ENCODE results near the gene SHE.
"Not testable (repeated sequence)": the region's sequence is repeated elsewhere in the genome, so short reads cannot be mapped to it uniquely, and the experiment has no call there.

SHE gene

GRCh38 chr1:154533952-154534844, 32.0 kb upstream of the SHE start:
- no peak overlapping the region for H3K9ac ChIP-seq (ENCODE audit: low read length)
- no peaks in the 10 kb centered on the region for H3K4me1 ChIP-seq (ENCODE audit: control insufficient read depth, insufficient read depth, low read length)
- no peak overlapping the region for H3K4me3 ChIP-seq (ENCODE audit: low read length)
- H3K9me3 ChIP-seq (ENCODE audit: control insufficient read depth, low read length), result no peaks in the 10 kb centered on the region
- H3K27me3 ChIP-seq (ENCODE audit: control insufficient read depth, insufficient read depth, low read length), result no peaks in the 10 kb centered on the region
- no peaks in the 10 kb centered on the region for H3K36me3 ChIP-seq (ENCODE audit: control insufficient read depth, insufficient read depth, low read length)

GRCh38 chr1:154531950-154532349, 29.7 kb upstream of the SHE start:
- H3K9ac ChIP-seq (ENCODE audit: low read length); H3K27me3 ChIP-seq (ENCODE audit: control insufficient read depth, insufficient read depth, low read length); H3K36me3 ChIP-seq (ENCODE audit: control insufficient read depth, insufficient read depth, low read length); H3K4me3 ChIP-seq (ENCODE audit: low read length); H3K4me1 ChIP-seq (ENCODE audit: control insufficient read depth, insufficient read depth, low read length); H3K9me3 ChIP-seq (ENCODE audit: control insufficient read depth, low read length): not testable (repeated sequence)

DNA sequence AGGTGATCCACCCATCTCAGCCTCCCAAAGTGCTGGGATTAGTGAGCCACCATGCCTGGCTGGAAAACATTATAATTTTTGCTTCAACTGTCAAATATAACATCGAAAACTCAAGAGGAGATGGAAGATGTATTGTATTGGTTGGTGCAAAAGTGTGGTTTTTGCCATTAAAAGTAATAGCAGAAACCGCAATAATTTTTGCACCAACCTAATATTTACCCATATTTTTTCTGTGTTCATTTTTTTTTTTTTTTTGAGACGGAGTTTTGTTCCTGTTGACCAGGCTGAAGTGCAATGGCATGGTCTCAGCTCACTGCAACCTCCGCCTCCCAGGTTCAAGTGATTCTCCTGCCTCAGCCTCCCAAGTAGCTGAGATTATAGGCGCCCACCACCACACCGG, 27.1 kb upstream of the SHE start:
- no peaks in the 10 kb centered on the region for H3K27me3 ChIP-seq (ENCODE audit: control insufficient read depth, insufficient read depth, low read length)
- H3K4me3 ChIP-seq (ENCODE audit: low read length), result no peak overlapping the region
- no peaks in the 10 kb centered on the region for H3K4me1 ChIP-seq (ENCODE audit: control insufficient read depth, insufficient read depth, low read length)
- no peaks in the 10 kb centered on the region for H3K36me3 ChIP-seq (ENCODE audit: control insufficient read depth, insufficient read depth, low read length)
- H3K9ac ChIP-seq (ENCODE audit: low read length), result no peak overlapping the region
- H3K9me3 ChIP-seq (ENCODE audit: control insufficient read depth, low read length), result no peaks in the 10 kb centered on the region

GRCh38 chr1:154527192-154527591, 25.0 kb upstream of the SHE start:
- Histone ChIP-seq H3K9ac (ENCODE audit: low read length) (no peak overlapping the region), H3K4me1 (ENCODE audit: control insufficient read depth, insufficient read depth, low read length) (no peaks in the 10 kb centered on the region), H3K9me3 (ENCODE audit: control insufficient read depth, low read length) (no peaks in the 10 kb centered on the region), H3K27me3 (ENCODE audit: control insufficient read depth, insufficient read depth, low read length) (no peaks in the 10 kb centered on the region), H3K36me3 (ENCODE audit: control insufficient read depth, insufficient read depth, low read length) (no peaks in the 10 kb centered on the region), H3K4me3 (ENCODE audit: low read length) (no peak overlapping the region)

GRCh38 chr1:154524881-154525280, 22.7 kb upstream of the SHE start:
- Histone ChIP-seq H3K27me3 (ENCODE audit: control insufficient read depth, insufficient read depth, low read length) (no peaks in the 10 kb centered on the region), H3K9me3 (ENCODE audit: control insufficient read depth, low read length) (no peaks in the 10 kb centered on the region), H3K4me3 (ENCODE audit: low read length) (no peak overlapping the region), H3K4me1 (ENCODE audit: control insufficient read depth, insufficient read depth, low read length) (no peaks in the 10 kb centered on the region), H3K36me3 (ENCODE audit: control insufficient read depth, insufficient read depth, low read length) (no peaks in the 10 kb centered on the region), H3K9ac (ENCODE audit: low read length) (no peak overlapping the region)

GRCh38 chr1:154521695-154522094, 19.5 kb upstream of the SHE start:
- Histone ChIP-seq H3K9ac (ENCODE audit: low read length) (no peak overlapping the region), H3K4me1 (ENCODE audit: control insufficient read depth, insufficient read depth, low read length) (no peaks in the 10 kb centered on the region), H3K4me3 (ENCODE audit: low read length) (no peak overlapping the region), H3K36me3 (ENCODE audit: control insufficient read depth, insufficient read depth, low read length) (no peaks in the 10 kb centered on the region), H3K27me3 (ENCODE audit: control insufficient read depth, insufficient read depth, low read length) (no peaks in the 10 kb centered on the region), H3K9me3 (ENCODE audit: control insufficient read depth, low read length) (no peaks in the 10 kb centered on the region)

DNA sequence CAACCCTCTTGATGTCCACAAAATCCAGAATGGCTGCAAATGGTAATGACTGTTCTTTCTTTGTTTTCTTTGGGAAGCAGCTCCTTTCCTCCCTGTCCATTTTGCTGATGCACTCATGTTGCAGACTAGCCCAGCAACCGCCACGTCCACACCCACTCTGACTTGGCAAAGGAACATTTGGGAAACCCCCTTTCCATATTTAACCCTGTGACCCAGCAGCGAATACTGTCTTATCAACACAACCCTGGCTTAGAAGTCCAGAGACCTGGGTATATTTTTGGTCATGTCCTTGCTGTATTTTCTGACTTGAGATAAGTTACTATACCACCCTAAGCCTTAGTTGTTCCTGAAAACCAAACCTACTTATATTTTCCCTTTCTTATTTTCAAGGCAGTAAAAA, 18.1 kb upstream of the SHE start:
- H3K9ac ChIP-seq (ENCODE audit: low read length), result no peak overlapping the region
- H3K27me3 ChIP-seq (ENCODE audit: control insufficient read depth, insufficient read depth, low read length), result no peaks in the 10 kb centered on the region
- no peaks in the 10 kb centered on the region for H3K9me3 ChIP-seq (ENCODE audit: control insufficient read depth, low read length)
- no peaks in the 10 kb centered on the region for H3K36me3 ChIP-seq (ENCODE audit: control insufficient read depth, insufficient read depth, low read length)
- no peak overlapping the region for H3K4me3 ChIP-seq (ENCODE audit: low read length)
- no peaks in the 10 kb centered on the region for H3K4me1 ChIP-seq (ENCODE audit: control insufficient read depth, insufficient read depth, low read length)

DNA sequence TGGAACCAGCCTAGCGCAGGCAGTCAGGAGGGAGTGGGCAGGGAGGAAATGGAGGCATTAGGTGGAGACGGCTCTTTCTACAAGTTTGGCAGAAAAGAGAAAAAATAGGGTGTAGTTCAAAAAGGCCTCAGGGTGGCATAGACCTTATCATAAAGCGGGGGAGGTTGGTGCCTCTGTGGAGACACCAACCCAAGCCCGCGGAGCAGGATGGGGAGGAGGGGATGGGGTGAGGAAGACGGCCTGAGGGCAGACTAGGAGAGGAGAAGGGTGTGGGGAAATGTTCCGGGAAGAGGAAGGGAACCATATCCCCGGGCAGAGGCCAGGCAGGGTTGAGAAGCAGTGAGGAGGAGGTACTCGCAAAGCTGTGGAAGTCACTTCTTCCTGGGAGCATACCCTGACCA, 17.4 kb upstream of the SHE start:
- Histone ChIP-seq H3K9me3 (ENCODE audit: control insufficient read depth, low read length) (no peaks in the 10 kb centered on the region), H3K4me3 (ENCODE audit: low read length) (no peak overlapping the region), H3K36me3 (ENCODE audit: control insufficient read depth, insufficient read depth, low read length) (no peaks in the 10 kb centered on the region), H3K4me1 (ENCODE audit: control insufficient read depth, insufficient read depth, low read length) (no peaks in the 10 kb centered on the region), H3K9ac (ENCODE audit: low read length) (no peak overlapping the region), H3K27me3 (ENCODE audit: control insufficient read depth, insufficient read depth, low read length) (no peaks in the 10 kb centered on the region)

DNA sequence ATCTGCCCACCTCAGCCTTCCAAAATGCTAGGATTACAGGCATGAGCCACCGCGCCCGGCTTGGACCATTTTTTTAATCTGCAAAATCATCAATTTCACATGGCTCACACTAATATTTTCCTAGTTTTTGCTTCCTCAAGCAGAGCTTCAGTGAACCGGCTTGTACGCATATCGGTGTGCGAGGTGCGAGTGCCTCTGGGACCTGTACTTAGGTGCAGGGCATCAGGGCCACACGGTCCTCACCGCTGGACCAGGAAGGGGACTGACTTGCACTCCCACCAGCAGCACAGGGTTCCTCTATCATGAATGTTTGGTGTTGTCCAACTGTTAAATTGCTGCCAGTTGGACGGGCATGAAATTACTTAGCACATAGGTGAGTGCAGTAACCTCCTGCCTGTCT, 15.4 kb upstream of the SHE start:
- H3K36me3 ChIP-seq (ENCODE audit: control insufficient read depth, insufficient read depth, low read length), result no peaks in the 10 kb centered on the region
- no peak overlapping the region for H3K4me3 ChIP-seq (ENCODE audit: low read length)
- no peaks in the 10 kb centered on the region for H3K9me3 ChIP-seq (ENCODE audit: control insufficient read depth, low read length)
- H3K27me3 ChIP-seq (ENCODE audit: control insufficient read depth, insufficient read depth, low read length), result no peaks in the 10 kb centered on the region
- H3K9ac ChIP-seq (ENCODE audit: low read length), result no peak overlapping the region
- no peaks in the 10 kb centered on the region for H3K4me1 ChIP-seq (ENCODE audit: control insufficient read depth, insufficient read depth, low read length)

- Histone ChIP-seq H3K36me3 (ENCODE audit: control insufficient read depth, insufficient read depth, low read length) (no peaks in the 10 kb centered on the region), H3K9me3 (ENCODE audit: control insufficient read depth, low read length) (no peaks in the 10 kb centered on the region), H3K27me3 (ENCODE audit: control insufficient read depth, insufficient read depth, low read length) (no peaks in the 10 kb centered on the region), H3K4me1 (ENCODE audit: control insufficient read depth, insufficient read depth, low read length) (no peaks in the 10 kb centered on the region), H3K9ac (ENCODE audit: low read length) (no peak overlapping the region), H3K4me3 (ENCODE audit: low read length) (no peak overlapping the region)
Observed at GRCh38 chr1:154514066-154514553, 11.9 kb upstream of the SHE start.

DNA sequence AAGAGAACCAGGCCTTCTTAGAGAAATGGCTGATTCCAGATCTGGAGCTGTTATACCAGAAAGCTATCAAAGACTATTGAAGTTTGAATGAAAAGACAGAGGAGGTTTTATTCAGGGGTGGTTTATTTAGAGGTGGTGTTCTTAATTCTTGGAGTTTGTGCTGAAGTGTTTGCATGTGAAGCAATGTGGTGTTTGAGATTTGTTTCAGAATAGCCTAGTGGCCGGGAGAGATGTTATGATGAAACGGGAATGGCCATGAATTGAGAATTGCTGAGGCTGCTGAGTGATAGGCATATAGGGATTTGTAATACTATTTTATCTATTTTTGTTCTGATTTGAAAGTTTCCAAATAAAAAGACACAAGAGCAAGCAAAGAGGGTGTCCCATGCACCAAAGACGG, 10.5 kb upstream of the SHE start:
- H3K9me3 ChIP-seq (ENCODE audit: control insufficient read depth, low read length), result no peaks in the 10 kb centered on the region
- no peaks in the 10 kb centered on the region for H3K27me3 ChIP-seq (ENCODE audit: control insufficient read depth, insufficient read depth, low read length)
- no peaks in the 10 kb centered on the region for H3K36me3 ChIP-seq (ENCODE audit: control insufficient read depth, insufficient read depth, low read length)
- H3K4me1 ChIP-seq (ENCODE audit: control insufficient read depth, insufficient read depth, low read length), result no peaks in the 10 kb centered on the region
- no peak overlapping the region for H3K9ac ChIP-seq (ENCODE audit: low read length)
- H3K4me3 ChIP-seq (ENCODE audit: low read length), result no peak overlapping the region

- no peak overlapping the region for H3K4me3 ChIP-seq (ENCODE audit: low read length)
- H3K9ac ChIP-seq (ENCODE audit: low read length), result no peak overlapping the region
- no peaks in the 10 kb centered on the region for H3K36me3 ChIP-seq (ENCODE audit: control insufficient read depth, insufficient read depth, low read length)
- H3K4me1 ChIP-seq (ENCODE audit: control insufficient read depth, insufficient read depth, low read length), result peaks cover 5% of the 10 kb centered on the region
- no peaks in the 10 kb centered on the region for H3K9me3 ChIP-seq (ENCODE audit: control insufficient read depth, low read length)
- H3K27me3 ChIP-seq (ENCODE audit: control insufficient read depth, insufficient read depth, low read length), result peaks cover 52% of the 10 kb centered on the region
Observed at GRCh38 chr1:154503898-154504297, 1.7 kb upstream of the SHE start.

Measured in mucosa of stomach (tissue), 1 donor.